ENCODE measurements around the gene NSMCE1. TPM values are rescaled to one million over a fixed set of nuclear protein-coding genes. Genes with fewer than 3 reads are reported as not detected.

Gene NSMCE1
- total and polyA plus RNA-seq, 7 donors, result 18.9 to 51.8 (median 28.4) TPM

- Histone ChIP-seq H3K4me1 (no peaks in the 10 kb centered on the region), H3K36me3 (ENCODE audit: insufficient read depth in 1 of 2, low read depth in 1 of 2) (no peaks in the 10 kb centered on the region), H3K27me3 (ENCODE audit: insufficient read depth in 3 of 3, low read length in 2 of 3) (peaks cover 0 to 11% (median 3%) of the 10 kb centered on the region in 3 donors), H3K27ac (no peak overlapping the region), H3K4me3 (no peak overlapping the region), H3K9me3 (no peaks in the 10 kb centered on the region)
- DNase-seq (no peak), ATAC-seq (no peak)
- TF ChIP-seq CTCF (IDR thresholded peaks at IDR 0.05), result no peak
- intact Hi-C loops (cut with DNase I), result no loop called here
- WGBS, 3 donors, result 85 to 89% (median 86%) methylated on average over 1 of the region's 1 CpG
Measured at GRCh38 chr16:27308792-27309191, 40.2 kb upstream of the NSMCE1 start.

- ATAC-seq (no peak), DNase-seq (no peak)
- intact Hi-C loops (cut with DNase I), result no loop called here
- H3K4me1 ChIP-seq, result no peaks in the 10 kb centered on the region
- H3K4me3 ChIP-seq, result no peak overlapping the region
- H3K36me3 ChIP-seq (ENCODE audit: insufficient read depth in 1 of 2, low read depth in 1 of 2), result no peaks in the 10 kb centered on the region
- WGBS, 3 donors, result 89 to 96% (median 95%) methylated on average over 9 of the region's 9 CpGs
- TF ChIP-seq CTCF (IDR thresholded peaks at IDR 0.05), result no peak
- no peaks in the 10 kb centered on the region for H3K27me3 ChIP-seq (ENCODE audit: insufficient read depth in 3 of 3, low read length in 2 of 3)
- no peak overlapping the region for H3K27ac ChIP-seq
- no peaks in the 10 kb centered on the region for H3K9me3 ChIP-seq
Measured at GRCh38 chr16:27305839-27306442, 37.4 kb upstream of the NSMCE1 start.

- 43 to 50% (median 45%) methylated on average over 5 of the region's 5 CpGs for WGBS, 3 donors
- TF ChIP-seq CTCF (IDR thresholded peaks at IDR 0.05), result no peak
- intact Hi-C loops (cut with DNase I), result no loop called here
- Histone ChIP-seq H3K4me1 (no peaks in the 10 kb centered on the region), H3K27ac (no peak overlapping the region), H3K27me3 (ENCODE audit: insufficient read depth in 3 of 3, low read length in 2 of 3) (no peaks in the 10 kb centered on the region), H3K36me3 (ENCODE audit: insufficient read depth in 1 of 2, low read depth in 1 of 2) (no peaks in the 10 kb centered on the region), H3K9me3 (no peaks in the 10 kb centered on the region), H3K4me3 (no peak overlapping the region)
- DNase-seq (no peak), ATAC-seq (no peak)
Measured at GRCh38 chr16:27304881-27305745, 36.5 kb upstream of the NSMCE1 start.

GRCh38 chr16:27304102-27304501, 35.5 kb upstream of the NSMCE1 start:
- no peak for ATAC-seq
- H3K9me3 ChIP-seq, result no peaks in the 10 kb centered on the region
- H3K27ac ChIP-seq, result no peak overlapping the region
- no peak for DNase-seq
- no peaks in the 10 kb centered on the region for H3K4me1 ChIP-seq
- WGBS, 3 donors, result 68 to 74% (median 70%) methylated on average over 2 of the region's 2 CpGs
- no peak for TF ChIP-seq CTCF (IDR thresholded peaks at IDR 0.05)
- H3K4me3 ChIP-seq, result no peak overlapping the region
- intact Hi-C loops (cut with DNase I), result no loop called here
- no peaks in the 10 kb centered on the region for H3K27me3 ChIP-seq (ENCODE audit: insufficient read depth in 3 of 3, low read length in 2 of 3)
- no peaks in the 10 kb centered on the region for H3K36me3 ChIP-seq (ENCODE audit: insufficient read depth in 1 of 2, low read depth in 1 of 2)

All from psoas muscle (tissue), 8 donors.